DND-41 (cell line): Measurements from ENCODE around the gene METTL27.
"Not testable (repeated sequence)": the region's sequence is repeated elsewhere in the genome, so short reads cannot be mapped to it uniquely, and the experiment has no call there.

Source experiments
- CTCF ChIP-seq: IDR thresholded peaks from 2 replicates; pipeline ENCODE4 v1.5.1; 2012; ENCODE audit warnings: borderline replicate concordance, low read length, moderate library complexity, mild to moderate bottlenecking; ENCODE audit not compliant: poor library complexity, severe bottlenecking; ENCODE audit errors: extremely low read depth
- EZH2 ChIP-seq: IDR thresholded peaks from 3 replicates; pipeline ENCODE4 v1.6.1; 2012; ENCODE audit warnings: borderline replicate concordance, low read depth, mild to moderate bottlenecking, moderate library complexity, low read length, inconsistent platforms; ENCODE audit not compliant: severe bottlenecking

GRCh38 chr7:73797176-73797575, 45.1 kb downstream of the METTL27 start:
- TF ChIP-seq EZH2, CTCF: not testable (repeated sequence)
